ENCODE measurements around the gene HSPB6. TPM values are rescaled to one million over a fixed set of nuclear protein-coding genes. Genes with fewer than 3 reads are reported as not detected.

Gene HSPB6
- total RNA-seq, 1 experiment from 2014 or later = 0.93 TPM

GRCh38 chr19:35720163-35720524, 36.7 kb downstream of the HSPB6 start:
- DNase-seq (ENCODE audit: low read depth, low spot score) (no peak), ATAC-seq (no peak)
- TF ChIP-seq SP1 (IDR thresholded peaks at IDR 0.05; ENCODE audit: low read depth) (no peak), ZNF274 (IDR thresholded peaks at IDR 0.05; ENCODE audit: low read depth, low read length) (no peak), CTCF (IDR thresholded peaks at IDR 0.05 in 2 of 3, conservative IDR thresholded peaks at IDR 0.05 in 1 of 3; ENCODE audit: borderline replicate concordance in 1 of 3, insufficient read depth in 1 of 3, low read depth in 2 of 3, low read length in 2 of 3) (no peak), ZFX (IDR thresholded peaks at IDR 0.05) (no peak), TCF7L2 (IDR thresholded peaks at IDR 0.05; ENCODE audit: borderline replicate concordance, extremely low read depth, insufficient read depth, insufficient read length) (no peak), POLR2A (IDR thresholded peaks at IDR 0.05; ENCODE audit: borderline replicate concordance, extremely low read depth, insufficient read depth, insufficient read length) (no peak), SIN3A (IDR thresholded peaks at IDR 0.05; ENCODE audit: low read depth) (no peak), SRF (IDR thresholded peaks at IDR 0.05; ENCODE audit: low read depth) (no peak), EZH2 (IDR thresholded peaks at IDR 0.05) (no peak), FOSL1 (IDR thresholded peaks at IDR 0.05; ENCODE audit: low read depth) (no peak), CBX3 (IDR thresholded peaks at IDR 0.05; ENCODE audit: low read depth) (no peak), ZBTB33 (IDR thresholded peaks at IDR 0.05; ENCODE audit: extremely low read depth, insufficient replicate concordance, low read length) (no peak), ATF3 (IDR thresholded peaks at IDR 0.05) (no peak), CEBPB (IDR thresholded peaks at IDR 0.05; ENCODE audit: low read depth) (no peak)
- no peak overlapping the region for H3K4me3 ChIP-seq (replicated peaks in 1 of 2; ENCODE audit: low read depth in 1 of 2, low read length in 2 of 2)
- no peak overlapping the region for H3K9ac ChIP-seq (ENCODE audit: low read length)
- peaks cover 16 to 28% of the 10 kb centered on the region in 2 experiments for H3K4me1 ChIP-seq (ENCODE audit: control insufficient read depth in 1 of 2, insufficient read depth in 2 of 2, low read length in 2 of 2)
- no peaks in the 10 kb centered on the region for H4K20me1 ChIP-seq (ENCODE audit: insufficient read depth)
- H3K9me2 ChIP-seq (ENCODE audit: insufficient read depth) = no peaks in the 10 kb centered on the region
- H3K27me3 ChIP-seq (ENCODE audit: insufficient read depth, low read length) = no peaks in the 10 kb centered on the region
- peaks cover 40% of the 10 kb centered on the region for H3K79me2 ChIP-seq (ENCODE audit: insufficient read depth, low read length)
- CTCF ChIA-PET = no interaction called here
- POLR2A ChIA-PET = interaction anchor here (1.7 kb wide), 1 partner anchor 28 kb away, joined by 3 read pairs; the partner anchor contains the start of gene LIN37
- intact Hi-C loops (cut with micrococcal nuclease) = no loop called here
- RAD21 ChIA-PET (ENCODE audit: low non-redundant PET in 1 of 2, low total read pairs in 2 of 2, uncharacterized antibody in 2 of 2, unreplicated experiment in 2 of 2) = no interaction called here
- no TSS peak for BruUV-seq (replicated peaks)
- H3K27ac ChIP-seq (ENCODE audit: low read depth, low read length) = no peak overlapping the region
- H2AFZ ChIP-seq (ENCODE audit: low read depth, low read length, poor library complexity, severe bottlenecking) = no peak overlapping the region
- peaks cover 37 to 39% of the 10 kb centered on the region in 2 experiments; a peak in 3 of 4 replicates for H3K36me3 ChIP-seq (ENCODE audit: control insufficient read depth in 1 of 2, insufficient read depth in 2 of 2, low read length in 2 of 2)
- H3K4me2 ChIP-seq (ENCODE audit: low read length) = no peak overlapping the region
- H3K9me3 ChIP-seq (ENCODE audit: control insufficient read depth in 1 of 2, insufficient read depth in 1 of 2, low read depth in 1 of 2, low read length in 2 of 2) = no peaks in the 10 kb centered on the region
